ENCODE measurements around the gene TMEM9. TPM values are rescaled to one million over a fixed set of nuclear protein-coding genes. Genes with fewer than 3 reads are reported as not detected.

TMEM9 gene
- total and polyA plus RNA-seq, 2 donors (not counting 3 experiments of a cell fraction or from before 2014, with no cell fraction given): 39.3 to 96.1 TPM

GRCh38 chr1:201147396-201148015, 6.8 kb downstream of the TMEM9 start:
- ChIA-PET POLR2A (no interaction called here), CTCF (interaction anchor here (1.0 kb wide), 1 partner anchor 76 kb away, joined by 4 read pairs; no protein-coding TSS in a partner anchor)
- H3K4me3 ChIP-seq (replicated peaks in 1 of 3; ENCODE audit: insufficient read depth in 1 of 3, low read depth in 1 of 3, low read length in 3 of 3): no peak overlapping the region
- no peaks in the 10 kb centered on the region for H3K27me3 ChIP-seq (ENCODE audit: control insufficient read depth in 2 of 2, insufficient read depth in 2 of 2, low read length in 2 of 2)
- dilution Hi-C loops (cut with MboI; ENCODE audit: extremely low pct_ligation_motif_present, low sequenced_read_pairs): no loop called here
- no peak overlapping the region for H3K9ac ChIP-seq (replicated peaks; ENCODE audit: extremely low read depth, insufficient read depth, low read length)
- TF ChIP-seq FOS (IDR thresholded peaks at IDR 0.05; ENCODE audit: borderline replicate concordance, insufficient read depth, low read length): no peak
- TF ChIP-seq CTCF (IDR thresholded peaks at IDR 0.05; ENCODE audit: extremely low read depth in 1 of 2, insufficient read depth in 1 of 2, low read depth in 1 of 2, low read length in 2 of 2): no peak
- TF ChIP-seq POLR2A (IDR thresholded peaks at IDR 0.05; ENCODE audit: low read depth, low read length): no peak
- no peak for TF ChIP-seq EZH2 (IDR thresholded peaks at IDR 0.05; ENCODE audit: borderline replicate concordance, low read depth, low read length, severe bottlenecking)
- TF ChIP-seq JUN (IDR thresholded peaks at IDR 0.05; ENCODE audit: borderline replicate concordance, insufficient read depth, insufficient read length, low read depth): no peak
- TF ChIP-seq POLR2AphosphoS5 (IDR thresholded peaks at IDR 0.05; ENCODE audit: insufficient read depth, low read depth, low read length): no peak
- TF ChIP-seq GATA2 (IDR thresholded peaks at IDR 0.05; ENCODE audit: insufficient read depth, insufficient read length, low read depth, low read length): no peak
- no peak for FAIRE-seq
- H3K79me2 ChIP-seq (ENCODE audit: control insufficient read depth, insufficient read depth, low read length): no peaks in the 10 kb centered on the region
- peaks cover 6 to 40% of the 10 kb centered on the region in 2 experiments for H3K36me3 ChIP-seq (ENCODE audit: control insufficient read depth in 2 of 2, extremely low read depth in 1 of 2, insufficient read depth in 2 of 2, low read length in 2 of 2)
- no peak for DNase-seq (ENCODE audit: low read depth, low spot score)
- H3K4me1 ChIP-seq (ENCODE audit: control insufficient read depth, extremely low read depth, insufficient read depth, low read length): no peaks in the 10 kb centered on the region
- BruUV-seq (replicated peaks): no TSS peak
- no peaks in the 10 kb centered on the region for H4K20me1 ChIP-seq (replicated peaks; ENCODE audit: control insufficient read depth, extremely low read depth, insufficient read depth, low read length)
- H3K27ac ChIP-seq (ENCODE audit: insufficient read depth, low read depth, low read length): no peak overlapping the region
- no peak overlapping the region for H2AFZ ChIP-seq (ENCODE audit: low read depth, low read length)
- intact Hi-C loops (cut with micrococcal nuclease): no loop called here
- H3K9me1 ChIP-seq (replicated peaks; ENCODE audit: control insufficient read depth, extremely low read depth, insufficient read depth, low read length): no peaks in the 10 kb centered on the region
- no peak overlapping the region for H3K4me2 ChIP-seq (ENCODE audit: insufficient read depth, low read length)
- H3K9me3 ChIP-seq (replicated peaks; ENCODE audit: control insufficient read depth, insufficient read depth, low read length): no peaks in the 10 kb centered on the region
